ENCODE results near the gene FTHL17.
A peak's percentile ranks its signal among the peaks of the same experiment; 100 is the strongest.

Gene FTHL17

DNA sequence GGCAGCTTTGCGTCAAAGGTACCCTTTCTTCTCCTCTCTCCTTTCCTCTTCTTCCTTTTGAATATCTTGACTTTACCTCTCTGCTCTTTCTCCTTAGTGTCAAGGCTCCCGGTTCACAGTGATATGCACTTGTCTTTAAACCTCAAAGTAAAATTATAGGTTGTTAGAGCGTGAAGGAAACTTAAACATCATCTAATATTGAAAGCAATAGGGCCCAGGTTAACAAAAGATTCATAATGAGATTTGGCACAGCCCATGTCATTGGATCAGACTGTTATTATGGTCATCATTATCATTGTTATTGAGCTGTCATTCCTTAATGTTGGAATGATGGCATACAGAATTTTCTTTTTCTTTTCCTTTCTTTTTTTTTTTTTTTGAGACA lies 32.5 kb downstream of the FTHL17 start:
- H3K4me1 ChIP-seq (ENCODE audit: control extremely low read depth in 1 of 4, control insufficient read depth in 4 of 4, insufficient read depth in 4 of 4, low read length in 3 of 4) = no peaks in the 10 kb centered on the region
- CTCF ChIA-PET = interaction anchor here (1.0 to 4.6 kb wide), 9 partner anchors 16 to 618 kb away, joined by 3 to 31 read pairs (median 7); no protein-coding TSS in a partner anchor
- no peaks in the 10 kb centered on the region for H3K36me3 ChIP-seq (ENCODE audit: control insufficient read depth in 4 of 4, insufficient read depth in 4 of 4, low read length in 3 of 4)
- no peak overlapping the region for H3K27ac ChIP-seq (ENCODE audit: insufficient read depth in 1 of 2, low read depth in 1 of 2, low read length in 2 of 2, poor library complexity in 1 of 2, severe bottlenecking in 2 of 2)
- H3K27me3 ChIP-seq (replicated peaks in 2 of 5; ENCODE audit: control insufficient read depth in 4 of 5, insufficient read depth in 5 of 5, low read length in 4 of 5) = no peaks in the 10 kb centered on the region
- H3K4me3 ChIP-seq (ENCODE audit: control insufficient read depth in 1 of 7, extremely low read depth in 1 of 7, insufficient read depth in 4 of 7, low read depth in 2 of 7, low read length in 6 of 7) = no peak overlapping the region
- no CpG with 5 or more reads among the region's 3 CpGs for WGBS (ENCODE audit: insufficient coverage)
- H3K9me3 ChIP-seq (ENCODE audit: control extremely low read depth in 1 of 5, control insufficient read depth in 4 of 5, insufficient read depth in 2 of 5, low read depth in 1 of 5, low read length in 4 of 5) = peaks cover 0 to 2% (median 0%) of the 10 kb centered on the region in 5 experiments
- POLR2A ChIA-PET = interaction anchor here (0.6 kb wide), 1 partner anchor 13 kb away, joined by 3 read pairs; no protein-coding TSS in a partner anchor
- no peak for DNase-seq

GRCh38 chrX:31038575-31039326 lies 33.1 kb downstream of the FTHL17 start:
- Histone ChIP-seq H3K4me3 (ENCODE audit: control insufficient read depth in 1 of 7, extremely low read depth in 1 of 7, insufficient read depth in 4 of 7, low read depth in 2 of 7, low read length in 6 of 7) (no peak overlapping the region), H3K27me3 (replicated peaks in 2 of 5; ENCODE audit: control insufficient read depth in 4 of 5, insufficient read depth in 5 of 5, low read length in 4 of 5) (no peaks in the 10 kb centered on the region), H3K9me3 (ENCODE audit: control extremely low read depth in 1 of 5, control insufficient read depth in 4 of 5, insufficient read depth in 2 of 5, low read depth in 1 of 5, low read length in 4 of 5) (peaks cover 0 to 2% (median 0%) of the 10 kb centered on the region in 5 experiments), H3K36me3 (ENCODE audit: control insufficient read depth in 4 of 4, insufficient read depth in 4 of 4, low read length in 3 of 4) (no peaks in the 10 kb centered on the region), H3K27ac (ENCODE audit: insufficient read depth in 1 of 2, low read depth in 1 of 2, low read length in 2 of 2, poor library complexity in 1 of 2, severe bottlenecking in 2 of 2) (no peak overlapping the region), H3K4me1 (ENCODE audit: control extremely low read depth in 1 of 4, control insufficient read depth in 4 of 4, insufficient read depth in 4 of 4, low read length in 3 of 4) (no peaks in the 10 kb centered on the region)
- CTCF ChIA-PET = interaction anchor here (0.7 to 4.6 kb wide), 13 partner anchors 9 to 618 kb away, joined by 3 to 31 read pairs (median 5); no protein-coding TSS in a partner anchor
- DNase-seq = peak; percentile 23 to 66 (median 55)
- 20% methylated on average over 1 of the region's 6 CpGs for WGBS (ENCODE audit: insufficient coverage)
- POLR2A ChIA-PET = no interaction called here

DNA sequence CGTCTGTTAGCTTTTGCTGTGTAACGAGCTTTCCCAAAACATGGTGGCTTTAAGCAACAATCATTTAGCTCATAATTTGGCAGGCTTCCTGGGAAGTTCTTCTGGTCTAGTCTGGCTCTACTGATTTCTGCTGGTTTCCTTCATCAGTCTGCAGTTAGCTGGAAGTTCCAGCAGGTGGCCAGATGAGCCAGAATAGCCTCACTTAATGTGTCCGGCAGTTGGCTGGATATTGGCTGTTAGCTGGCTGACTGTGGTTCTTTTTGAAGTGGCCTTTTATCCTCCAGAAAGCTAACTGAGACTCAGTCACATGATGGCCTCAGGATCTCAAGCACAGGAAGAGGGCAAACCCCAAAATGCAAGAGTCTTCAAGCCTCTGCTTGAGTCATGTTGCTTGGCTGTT lies 34.9 kb downstream of the FTHL17 start:
- Histone ChIP-seq H3K4me3 (ENCODE audit: control insufficient read depth in 1 of 7, extremely low read depth in 1 of 7, insufficient read depth in 4 of 7, low read depth in 2 of 7, low read length in 6 of 7) (no peak overlapping the region), H3K4me1 (ENCODE audit: control extremely low read depth in 1 of 4, control insufficient read depth in 4 of 4, insufficient read depth in 4 of 4, low read length in 3 of 4) (no peaks in the 10 kb centered on the region), H3K27ac (ENCODE audit: insufficient read depth in 1 of 2, low read depth in 1 of 2, low read length in 2 of 2, poor library complexity in 1 of 2, severe bottlenecking in 2 of 2) (no peak overlapping the region), H3K27me3 (replicated peaks in 2 of 5; ENCODE audit: control insufficient read depth in 4 of 5, insufficient read depth in 5 of 5, low read length in 4 of 5) (no peaks in the 10 kb centered on the region), H3K9me3 (ENCODE audit: control extremely low read depth in 1 of 5, control insufficient read depth in 4 of 5, insufficient read depth in 2 of 5, low read depth in 1 of 5, low read length in 4 of 5) (peaks cover 0 to 2% (median 0%) of the 10 kb centered on the region in 5 experiments), H3K36me3 (ENCODE audit: control insufficient read depth in 4 of 4, insufficient read depth in 4 of 4, low read length in 3 of 4) (no peaks in the 10 kb centered on the region)
- peak; percentile 17 to 38 (median 26) for DNase-seq
- ChIA-PET POLR2A (no interaction called here), CTCF (interaction anchor here (0.7 to 4.6 kb wide), 16 partner anchors 9 to 627 kb away, joined by 3 to 31 read pairs (median 4); no protein-coding TSS in a partner anchor)
- WGBS (ENCODE audit: insufficient coverage) = 44% methylated on average over 3 of the region's 3 CpGs

DNA sequence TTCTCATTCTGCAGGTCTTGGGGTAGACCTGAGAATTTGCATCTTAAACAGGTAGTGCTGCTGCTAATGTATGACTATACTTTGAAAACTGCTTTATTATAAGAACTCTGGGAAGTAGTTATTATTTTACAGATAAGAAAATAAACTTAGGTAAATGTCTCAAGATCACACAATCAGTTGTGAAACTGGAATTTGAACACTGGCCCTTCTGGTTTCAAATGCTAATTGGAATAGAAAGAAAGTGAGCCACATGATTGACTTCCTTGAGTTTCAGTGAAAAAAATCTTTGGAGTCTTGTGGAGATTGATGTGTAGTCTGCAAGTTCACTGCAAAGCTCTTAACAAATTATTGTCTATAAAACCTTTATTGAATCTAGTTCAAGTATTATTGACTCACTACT lies 44.5 kb downstream of the FTHL17 start:
- no peak overlapping the region for H3K27ac ChIP-seq (ENCODE audit: insufficient read depth in 1 of 2, low read depth in 1 of 2, low read length in 2 of 2, poor library complexity in 1 of 2, severe bottlenecking in 2 of 2)

GRCh38 chrX:31024866-31025265 lies 47.0 kb downstream of the FTHL17 start:
- WGBS (ENCODE audit: insufficient coverage) = no CpG with 5 or more reads among the region's 1 CpG
- POLR2A ChIA-PET = no interaction called here
- DNase-seq = no peak

More for the DNA sequence above, 44.5 kb downstream of the FTHL17 start:
- no peaks in the 10 kb centered on the region for H3K4me1 ChIP-seq (ENCODE audit: control extremely low read depth in 1 of 4, control insufficient read depth in 4 of 4, insufficient read depth in 4 of 4, low read length in 3 of 4)
- H3K9me3 ChIP-seq (ENCODE audit: control extremely low read depth in 1 of 5, control insufficient read depth in 4 of 5, insufficient read depth in 2 of 5, low read depth in 1 of 5, low read length in 4 of 5) = no peaks in the 10 kb centered on the region
- no peaks in the 10 kb centered on the region for H3K36me3 ChIP-seq (ENCODE audit: control insufficient read depth in 4 of 4, insufficient read depth in 4 of 4, low read length in 3 of 4)
- H3K4me3 ChIP-seq (ENCODE audit: control insufficient read depth in 1 of 7, extremely low read depth in 1 of 7, insufficient read depth in 4 of 7, low read depth in 2 of 7, low read length in 6 of 7) = no peak overlapping the region
- DNase-seq = no peak
- POLR2A ChIA-PET = interaction anchor here (0.6 kb wide), 1 partner anchor 208 kb away, joined by 3 read pairs; no protein-coding TSS in a partner anchor
- peaks cover 0 to 7% (median 0%) of the 10 kb centered on the region in 5 experiments for H3K27me3 ChIP-seq (replicated peaks in 2 of 5; ENCODE audit: control insufficient read depth in 4 of 5, insufficient read depth in 5 of 5, low read length in 4 of 5)
- CTCF ChIA-PET = interaction anchor here (1.4 kb wide), 1 partner anchor 10 kb away, joined by 4 read pairs; no protein-coding TSS in a partner anchor

GRCh38 chrX:31021537-31021936 lies 50.3 kb downstream of the FTHL17 start:
- Histone ChIP-seq H3K4me3 (ENCODE audit: control insufficient read depth in 1 of 7, extremely low read depth in 1 of 7, insufficient read depth in 4 of 7, low read depth in 2 of 7, low read length in 6 of 7) (no peak overlapping the region), H3K4me1 (ENCODE audit: control extremely low read depth in 1 of 4, control insufficient read depth in 4 of 4, insufficient read depth in 4 of 4, low read length in 3 of 4) (peaks cover 0 to 5% (median 0%) of the 10 kb centered on the region in 4 experiments), H3K27me3 (replicated peaks in 2 of 5; ENCODE audit: control insufficient read depth in 4 of 5, insufficient read depth in 5 of 5, low read length in 4 of 5) (no peaks in the 10 kb centered on the region), H3K36me3 (ENCODE audit: control insufficient read depth in 4 of 4, insufficient read depth in 4 of 4, low read length in 3 of 4) (no peaks in the 10 kb centered on the region), H3K9me3 (ENCODE audit: control extremely low read depth in 1 of 5, control insufficient read depth in 4 of 5, insufficient read depth in 2 of 5, low read depth in 1 of 5, low read length in 4 of 5) (no peaks in the 10 kb centered on the region), H3K27ac (ENCODE audit: insufficient read depth in 1 of 2, low read depth in 1 of 2, low read length in 2 of 2, poor library complexity in 1 of 2, severe bottlenecking in 2 of 2) (no peak overlapping the region)
- POLR2A ChIA-PET = no interaction called here
- DNase-seq = no peak
- WGBS (ENCODE audit: insufficient coverage) = 57% methylated on average over 1 of the region's 2 CpGs
- CTCF ChIA-PET = interaction anchor here (0.9 kb wide), 1 partner anchor 11 kb away, joined by 4 read pairs; no protein-coding TSS in a partner anchor

More at GRCh38 chrX:31024866-31025265, 47.0 kb downstream of the FTHL17 start:
- Histone ChIP-seq H3K9me3 (ENCODE audit: control extremely low read depth in 1 of 5, control insufficient read depth in 4 of 5, insufficient read depth in 2 of 5, low read depth in 1 of 5, low read length in 4 of 5) (no peaks in the 10 kb centered on the region), H3K36me3 (ENCODE audit: control insufficient read depth in 4 of 4, insufficient read depth in 4 of 4, low read length in 3 of 4) (no peaks in the 10 kb centered on the region), H3K27me3 (replicated peaks in 2 of 5; ENCODE audit: control insufficient read depth in 4 of 5, insufficient read depth in 5 of 5, low read length in 4 of 5) (peaks cover 0 to 3% (median 0%) of the 10 kb centered on the region in 5 experiments), H3K4me3 (ENCODE audit: control insufficient read depth in 1 of 7, extremely low read depth in 1 of 7, insufficient read depth in 4 of 7, low read depth in 2 of 7, low read length in 6 of 7) (no peak overlapping the region), H3K27ac (ENCODE audit: insufficient read depth in 1 of 2, low read depth in 1 of 2, low read length in 2 of 2, poor library complexity in 1 of 2, severe bottlenecking in 2 of 2) (no peak overlapping the region), H3K4me1 (ENCODE audit: control extremely low read depth in 1 of 4, control insufficient read depth in 4 of 4, insufficient read depth in 4 of 4, low read length in 3 of 4) (peaks cover 0 to 5% (median 0%) of the 10 kb centered on the region in 4 experiments)
- CTCF ChIA-PET = interaction anchor here (1.2 to 2.9 kb wide), 2 partner anchors 14 kb away, joined by 3 to 11 read pairs; no protein-coding TSS in a partner anchor
